Measurements from ENCODE around the gene NDUFAB1. TPM values are rescaled to one million over a fixed set of nuclear protein-coding genes. Genes with fewer than 3 reads are reported as not detected.
A peak's percentile ranks its signal among the peaks of the same experiment; 100 is the strongest.
"Not testable (repeated sequence)": the region's sequence is repeated elsewhere in the genome, so short reads cannot be mapped to it uniquely, and the experiment has no call there.

Gene NDUFAB1
- total RNA-seq, 1 donor from 2014 or later: 164 TPM

DNA sequence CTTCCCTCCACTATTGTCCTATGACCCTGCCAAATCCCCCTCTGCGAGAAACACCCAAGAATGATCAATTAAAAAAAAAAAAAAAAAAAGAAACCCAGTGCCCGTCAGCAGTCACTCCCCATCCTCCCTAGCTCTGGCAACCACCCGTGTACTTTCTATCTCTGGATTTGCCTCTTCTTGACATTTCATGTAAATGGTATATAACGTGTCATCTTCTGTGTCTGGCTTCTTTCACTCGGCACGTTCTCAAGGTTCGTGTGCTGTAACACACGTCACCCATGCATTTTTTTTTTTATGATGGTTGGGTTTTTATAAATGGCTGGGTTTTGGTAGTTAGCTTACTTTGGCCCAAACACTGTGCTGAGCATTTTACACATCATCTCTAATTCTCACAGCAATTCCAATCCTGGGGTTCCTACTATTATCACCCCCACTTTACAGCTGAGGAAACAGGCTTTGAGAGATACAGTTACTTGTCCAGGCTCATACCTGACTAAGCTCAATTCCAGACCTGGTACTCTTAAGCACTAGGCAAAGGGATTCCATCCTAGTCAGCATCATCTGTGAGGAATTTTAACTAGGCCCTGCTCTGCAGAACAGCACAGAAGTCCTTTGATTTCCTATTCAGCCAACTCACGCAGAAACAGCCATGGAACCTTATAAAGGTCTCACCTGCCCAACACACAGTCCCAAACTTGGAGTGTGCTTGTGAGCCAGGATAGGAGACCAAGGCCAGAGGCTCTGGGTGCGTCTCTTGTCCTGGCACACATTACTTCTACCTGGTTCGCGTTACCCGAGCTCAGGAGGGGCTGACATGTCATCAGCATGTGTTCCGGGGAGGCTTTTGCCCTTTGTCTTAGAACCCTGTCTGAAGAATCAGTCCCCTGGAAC lies 11.7 kb downstream of the NDUFAB1 start:
- no peak for DNase-seq (ENCODE audit: low read depth in 2 of 2)

DNA sequence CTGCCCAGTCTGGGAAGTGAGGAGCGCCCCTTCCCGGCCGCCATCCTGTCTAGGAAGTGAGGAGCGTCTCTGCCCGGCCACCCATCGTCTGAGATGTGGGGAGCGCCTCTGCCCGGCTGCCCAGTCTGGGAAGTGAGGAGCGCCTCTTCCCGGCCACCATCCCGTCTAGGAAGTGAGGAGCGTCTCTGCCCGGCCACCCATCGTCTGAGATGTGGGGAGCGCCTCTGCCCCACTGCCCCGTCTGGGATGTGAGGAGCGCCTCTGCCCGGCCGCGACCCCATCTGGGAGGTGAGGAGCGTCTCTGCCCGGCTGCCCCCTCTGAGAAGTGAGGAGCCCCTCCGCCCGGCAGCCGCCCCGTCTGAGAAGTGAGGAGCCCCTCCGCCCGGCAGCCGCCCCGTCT lies 12.8 kb downstream of the NDUFAB1 start:
- DNase-seq (ENCODE audit: low read depth in 2 of 2): not testable (repeated sequence)

- no peak for DNase-seq (ENCODE audit: low read depth in 2 of 2)
Measured at GRCh38 chr16:23581764-23582163, 14.4 kb downstream of the NDUFAB1 start.

DNA sequence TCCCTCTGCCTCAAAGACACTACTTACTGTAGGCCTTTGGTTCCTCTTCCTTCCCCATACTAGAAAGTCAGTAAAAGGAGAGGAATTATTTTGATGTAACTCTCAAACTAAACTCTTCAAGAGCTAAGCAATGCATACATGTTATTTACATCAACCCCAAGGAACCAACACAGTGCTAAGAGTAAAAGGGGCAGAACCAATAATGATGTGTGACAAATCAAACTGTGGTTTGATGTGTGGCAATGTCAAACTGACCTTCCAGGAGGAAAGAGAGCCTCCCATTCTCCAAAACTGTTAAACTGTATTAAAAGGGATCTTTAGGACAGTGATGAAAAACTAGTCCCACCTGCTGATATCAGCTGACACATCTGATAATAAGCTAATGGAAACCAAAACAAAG lies 15.7 kb downstream of the NDUFAB1 start:
- DNase-seq (ENCODE audit: low read depth in 2 of 2): no peak

GRCh38 chr16:23579371-23579770 lies 16.7 kb downstream of the NDUFAB1 start:
- no peak for DNase-seq (ENCODE audit: low read depth in 2 of 2)

GRCh38 chr16:23578101-23578830 lies 17.9 kb downstream of the NDUFAB1 start:
- DNase-seq (ENCODE audit: low read depth in 2 of 2): peak; percentile 85 to 86

DNA sequence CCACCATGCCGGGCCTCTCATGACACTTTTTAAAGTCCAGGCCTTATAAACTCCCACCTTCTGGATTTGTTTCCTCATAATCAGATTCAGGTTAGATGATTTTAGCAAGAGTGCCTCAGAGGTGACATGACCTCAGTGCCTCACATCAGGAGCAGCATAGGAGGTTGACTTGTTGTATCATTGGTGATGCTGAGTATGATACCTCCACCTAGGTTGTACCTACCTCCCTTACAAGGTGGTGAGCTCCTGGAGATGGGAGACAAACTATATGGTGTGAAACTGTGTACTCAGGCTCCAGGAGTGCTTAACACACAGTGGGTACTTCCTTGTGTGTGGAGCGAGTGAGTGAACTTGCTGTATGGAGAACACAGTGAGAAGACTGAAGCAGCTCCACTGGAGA lies 18.6 kb downstream of the NDUFAB1 start:
- DNase-seq (ENCODE audit: low read depth in 2 of 2): no peak

- DNase-seq (ENCODE audit: low read depth in 2 of 2): no peak
Measured at GRCh38 chr16:23575834-23576233, 20.3 kb downstream of the NDUFAB1 start.

GRCh38 chr16:23573817-23574216 lies 22.3 kb downstream of the NDUFAB1 start:
- no peak for DNase-seq (ENCODE audit: low read depth in 2 of 2)

GRCh38 chr16:23572394-23572793 lies 23.7 kb downstream of the NDUFAB1 start:
- DNase-seq (ENCODE audit: low read depth in 2 of 2): no peak

DNA sequence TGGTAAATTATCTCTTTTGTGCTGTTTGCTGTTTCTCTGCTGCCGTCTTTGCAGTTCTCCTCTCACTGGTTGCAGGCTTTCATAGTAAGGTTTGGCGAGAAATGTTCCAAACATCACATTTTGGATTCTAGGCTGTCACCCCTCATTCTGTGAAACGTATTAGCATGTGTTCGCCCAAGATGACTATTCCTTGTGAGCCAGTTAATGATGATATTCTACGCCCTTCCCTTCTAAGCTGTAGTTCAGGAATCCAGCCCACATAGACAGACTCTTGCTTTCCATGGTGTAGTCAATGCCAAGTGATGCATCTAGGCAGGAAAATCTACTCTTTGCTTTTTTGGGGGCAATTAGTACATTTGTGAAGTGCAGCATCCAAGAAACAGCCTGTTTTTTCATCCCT lies 24.2 kb downstream of the NDUFAB1 start:
- DNase-seq (ENCODE audit: low read depth in 2 of 2): no peak

GRCh38 chr16:23570992-23571632 lies 25.0 kb downstream of the NDUFAB1 start:
- no peak for DNase-seq (ENCODE audit: low read depth in 2 of 2)

GRCh38 chr16:23567602-23568001 lies 28.5 kb downstream of the NDUFAB1 start:
- DNase-seq (ENCODE audit: low read depth in 2 of 2): no peak

- no peak for DNase-seq (ENCODE audit: low read depth in 2 of 2)
Measured at GRCh38 chr16:23566724-23567123, 29.4 kb downstream of the NDUFAB1 start.

- peak in 1 of 2 donors; percentile 49 for DNase-seq (ENCODE audit: low read depth in 2 of 2)
Measured at GRCh38 chr16:23564575-23565363, 31.3 kb downstream of the NDUFAB1 start.

- DNase-seq (ENCODE audit: low read depth in 2 of 2): no peak
Measured at GRCh38 chr16:23563186-23563585, 32.9 kb downstream of the NDUFAB1 start.

GRCh38 chr16:23562505-23562904 lies 33.6 kb downstream of the NDUFAB1 start:
- no peak for DNase-seq (ENCODE audit: low read depth in 2 of 2)

GRCh38 chr16:23561586-23561985 lies 34.5 kb downstream of the NDUFAB1 start:
- DNase-seq (ENCODE audit: low read depth in 2 of 2): no peak

DNA sequence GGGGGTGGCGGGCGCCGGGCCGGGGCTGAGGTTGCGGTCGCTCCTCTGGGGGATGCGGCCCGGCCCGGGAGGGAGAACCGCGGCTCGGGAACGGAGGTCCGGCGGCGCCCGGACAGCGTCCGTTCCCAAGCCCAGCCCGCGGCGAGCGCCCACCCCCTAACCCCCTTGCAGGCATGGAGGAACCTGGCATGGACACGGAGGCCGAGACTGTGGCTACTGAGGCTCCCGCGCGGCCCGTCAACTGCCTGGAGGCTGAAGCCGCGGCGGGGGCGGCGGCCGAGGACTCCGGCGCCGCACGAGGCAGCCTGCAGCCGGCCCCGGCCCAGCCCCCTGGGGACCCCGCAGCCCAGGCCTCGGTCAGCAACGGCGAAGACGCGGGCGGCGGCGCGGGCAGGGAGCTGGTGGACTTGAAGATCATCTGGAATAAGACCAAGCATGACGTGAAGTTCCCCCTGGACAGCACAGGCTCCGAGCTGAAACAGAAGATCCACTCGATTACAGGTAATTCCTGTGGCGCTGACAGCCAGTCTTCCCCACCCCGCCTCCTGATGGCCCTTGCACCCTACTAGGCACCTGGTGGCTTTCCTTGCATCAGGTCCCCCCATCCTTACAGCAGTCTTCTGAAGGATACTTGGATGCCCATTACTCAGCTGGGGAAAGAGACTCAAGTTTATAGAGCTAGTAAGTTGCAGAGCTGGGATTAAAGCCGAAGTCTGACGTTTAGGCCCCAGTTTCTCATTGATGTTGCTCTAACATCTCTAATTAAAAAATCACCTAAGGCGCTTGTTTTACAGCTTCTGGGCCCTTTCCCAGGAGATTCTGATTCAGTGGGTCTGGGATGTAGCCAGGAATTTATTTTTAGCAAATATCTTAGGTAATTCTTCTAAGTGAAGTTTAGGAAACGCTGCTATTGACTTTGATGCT lies 38.1 kb downstream of the NDUFAB1 start:
- peak; percentile 35 to 40 for DNase-seq (ENCODE audit: low read depth in 2 of 2)
